Measurements from ENCODE around the gene VTI1A. TPM values are rescaled to one million over a fixed set of nuclear protein-coding genes. Genes with fewer than 3 reads are reported as not detected.
"Not testable (repeated sequence)": the region's sequence is repeated elsewhere in the genome, so short reads cannot be mapped to it uniquely, and the experiment has no call there.

VTI1A gene
- total RNA-seq, 1 donor from 2014 or later: 29.7 TPM

DNA sequence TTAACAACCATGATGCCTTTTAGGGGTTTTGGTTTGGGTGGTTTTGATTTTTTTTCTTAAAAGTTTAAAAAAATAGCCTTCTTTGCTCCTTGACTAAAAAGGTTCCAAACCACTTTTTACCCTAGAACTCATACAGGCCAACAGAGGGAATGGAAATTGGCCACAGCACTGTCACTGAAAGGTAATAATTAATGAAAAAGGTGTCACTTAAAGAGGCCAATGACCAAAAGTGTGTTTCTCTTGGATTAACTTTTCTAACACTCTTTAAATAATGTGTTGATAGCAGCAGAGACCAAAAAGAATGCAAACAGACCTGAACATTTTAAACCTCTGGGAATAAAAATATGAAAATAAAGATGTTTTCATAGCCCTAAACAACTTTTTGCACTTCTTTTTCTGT, 282.0 kb downstream of the VTI1A start:
- DNase-seq: no peak
- no peak for ATAC-seq
- H3K9me3 ChIP-seq: no peaks in the 10 kb centered on the region

DNA sequence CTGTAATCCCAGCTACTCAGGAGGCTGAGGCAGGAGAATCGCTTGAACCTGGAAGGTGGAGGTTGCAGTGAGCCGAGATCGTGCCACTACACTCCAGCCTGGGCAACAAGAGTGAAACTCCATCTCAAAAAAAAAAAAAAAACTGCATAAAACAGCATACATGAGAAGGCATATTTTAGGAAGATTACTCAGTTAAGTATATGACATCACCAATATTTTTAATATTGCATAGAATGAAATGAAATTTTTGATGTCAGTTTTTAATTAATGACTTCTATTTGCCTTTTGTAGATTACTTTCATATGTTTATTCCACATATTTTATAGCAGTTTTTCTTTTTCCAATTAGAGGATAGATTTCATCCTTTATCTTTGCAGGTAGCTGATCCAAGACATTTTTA, 284.4 kb downstream of the VTI1A start:
- DNase-seq; intact Hi-C loops (cut with DNase I); H3K36me3 ChIP-seq; H3K27ac ChIP-seq; H3K9me3 ChIP-seq; ATAC-seq; H3K4me3 ChIP-seq; H3K4me1 ChIP-seq; H3K27me3 ChIP-seq: not testable (repeated sequence)

More for the DNA sequence above, 282.0 kb downstream of the VTI1A start:
- H3K36me3 ChIP-seq: no peaks in the 10 kb centered on the region
- TF ChIP-seq, protein P1, sequence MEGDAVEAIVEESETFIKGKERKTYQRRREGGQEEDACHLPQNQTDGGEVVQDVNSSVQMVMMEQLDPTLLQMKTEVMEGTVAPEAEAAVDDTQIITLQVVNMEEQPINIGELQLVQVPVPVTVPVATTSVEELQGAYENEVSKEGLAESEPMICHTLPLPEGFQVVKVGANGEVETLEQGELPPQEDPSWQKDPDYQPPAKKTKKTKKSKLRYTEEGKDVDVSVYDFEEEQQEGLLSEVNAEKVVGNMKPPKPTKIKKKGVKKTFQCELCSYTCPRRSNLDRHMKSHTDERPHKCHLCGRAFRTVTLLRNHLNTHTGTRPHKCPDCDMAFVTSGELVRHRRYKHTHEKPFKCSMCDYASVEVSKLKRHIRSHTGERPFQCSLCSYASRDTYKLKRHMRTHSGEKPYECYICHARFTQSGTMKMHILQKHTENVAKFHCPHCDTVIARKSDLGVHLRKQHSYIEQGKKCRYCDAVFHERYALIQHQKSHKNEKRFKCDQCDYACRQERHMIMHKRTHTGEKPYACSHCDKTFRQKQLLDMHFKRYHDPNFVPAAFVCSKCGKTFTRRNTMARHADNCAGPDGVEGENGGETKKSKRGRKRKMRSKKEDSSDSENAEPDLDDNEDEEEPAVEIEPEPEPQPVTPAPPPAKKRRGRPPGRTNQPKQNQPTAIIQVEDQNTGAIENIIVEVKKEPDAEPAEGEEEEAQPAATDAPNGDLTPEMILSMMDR (IDR thresholded peaks at IDR 0.05): no peak
- H3K27ac ChIP-seq: no peak overlapping the region
- H3K4me3 ChIP-seq: no peak overlapping the region
- H3K27me3 ChIP-seq: no peaks in the 10 kb centered on the region
- H3K4me1 ChIP-seq: no peaks in the 10 kb centered on the region
- intact Hi-C loops (cut with DNase I): no loop called here

DNA sequence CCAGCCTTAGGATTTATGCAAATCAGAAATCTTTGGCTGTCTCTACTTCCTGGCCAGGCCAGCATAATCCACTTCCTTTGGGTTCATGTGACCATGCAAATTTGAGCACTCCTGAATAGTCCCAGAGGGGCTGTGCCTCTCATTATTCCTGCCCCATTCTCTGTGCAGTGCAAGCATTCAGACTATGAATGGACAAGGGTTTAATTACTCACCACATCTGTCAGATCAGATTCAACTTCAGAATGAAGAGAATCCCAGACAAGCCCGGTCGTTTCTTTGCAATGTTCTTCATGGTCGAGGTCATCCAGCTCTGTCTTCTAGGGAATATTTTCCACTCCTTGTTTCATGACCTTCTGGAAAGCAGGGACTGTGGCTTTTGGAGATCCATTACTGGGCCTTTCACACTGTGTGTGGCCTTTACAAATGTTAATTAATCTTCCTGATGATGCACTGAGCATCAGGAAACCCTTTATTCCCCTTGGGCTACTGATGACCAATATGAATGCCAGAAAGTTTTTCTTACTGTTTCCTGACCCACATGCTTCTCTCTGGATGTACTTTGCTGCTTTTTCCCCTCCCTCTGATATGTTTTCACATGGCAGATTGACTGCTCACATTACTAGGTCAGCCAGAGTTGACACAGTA, 285.4 kb downstream of the VTI1A start:
- no peaks in the 10 kb centered on the region for H3K4me1 ChIP-seq
- no peaks in the 10 kb centered on the region for H3K27me3 ChIP-seq
- TF ChIP-seq, protein P1 (IDR thresholded peaks at IDR 0.05): no peak
- no peak overlapping the region for H3K4me3 ChIP-seq
- DNase-seq (no peak), ATAC-seq (no peak)
- H3K9me3 ChIP-seq: no peaks in the 10 kb centered on the region
- no peaks in the 10 kb centered on the region for H3K36me3 ChIP-seq
- no peak overlapping the region for H3K27ac ChIP-seq
- intact Hi-C loops (cut with DNase I): no loop called here

DNA sequence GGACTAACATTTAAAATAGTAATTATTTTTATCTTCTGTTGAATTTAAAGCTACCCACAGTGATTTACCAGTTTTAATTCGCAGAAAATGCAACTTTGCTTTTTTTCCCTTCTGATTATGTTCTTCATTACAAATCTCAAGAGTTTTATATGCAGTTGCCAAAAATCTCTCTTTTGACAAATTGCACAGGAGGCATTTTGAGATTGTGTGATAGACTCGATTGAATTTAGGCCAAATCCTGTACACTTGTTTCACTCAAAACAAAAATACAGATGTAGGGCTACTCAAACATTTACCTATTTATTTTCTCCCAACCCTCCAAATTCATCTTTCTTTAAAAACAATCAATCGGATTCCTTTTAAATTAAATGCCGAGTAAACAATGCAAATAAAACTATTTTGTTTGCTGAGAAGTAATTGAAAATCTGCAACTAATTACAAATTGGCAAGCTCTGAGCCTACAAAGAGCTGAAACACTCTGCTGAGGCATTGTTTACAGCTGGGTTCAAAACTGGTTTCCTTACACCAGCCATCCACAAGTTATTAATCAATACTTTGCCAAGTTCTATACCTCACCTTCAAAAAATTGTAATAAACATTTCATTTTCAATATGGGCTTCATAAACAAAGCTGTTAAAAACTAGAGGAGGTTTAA, 288.2 kb downstream of the VTI1A start:
- no peaks in the 10 kb centered on the region for H3K4me1 ChIP-seq
- TF ChIP-seq, protein P1 (IDR thresholded peaks at IDR 0.05): no peak
- no peak overlapping the region for H3K27ac ChIP-seq
- DNase-seq: no peak
- no peak for ATAC-seq
- no peak overlapping the region for H3K4me3 ChIP-seq
- intact Hi-C loops (cut with DNase I): no loop called here
- H3K9me3 ChIP-seq: no peaks in the 10 kb centered on the region
- H3K36me3 ChIP-seq: no peaks in the 10 kb centered on the region
- no peaks in the 10 kb centered on the region for H3K27me3 ChIP-seq

DNA sequence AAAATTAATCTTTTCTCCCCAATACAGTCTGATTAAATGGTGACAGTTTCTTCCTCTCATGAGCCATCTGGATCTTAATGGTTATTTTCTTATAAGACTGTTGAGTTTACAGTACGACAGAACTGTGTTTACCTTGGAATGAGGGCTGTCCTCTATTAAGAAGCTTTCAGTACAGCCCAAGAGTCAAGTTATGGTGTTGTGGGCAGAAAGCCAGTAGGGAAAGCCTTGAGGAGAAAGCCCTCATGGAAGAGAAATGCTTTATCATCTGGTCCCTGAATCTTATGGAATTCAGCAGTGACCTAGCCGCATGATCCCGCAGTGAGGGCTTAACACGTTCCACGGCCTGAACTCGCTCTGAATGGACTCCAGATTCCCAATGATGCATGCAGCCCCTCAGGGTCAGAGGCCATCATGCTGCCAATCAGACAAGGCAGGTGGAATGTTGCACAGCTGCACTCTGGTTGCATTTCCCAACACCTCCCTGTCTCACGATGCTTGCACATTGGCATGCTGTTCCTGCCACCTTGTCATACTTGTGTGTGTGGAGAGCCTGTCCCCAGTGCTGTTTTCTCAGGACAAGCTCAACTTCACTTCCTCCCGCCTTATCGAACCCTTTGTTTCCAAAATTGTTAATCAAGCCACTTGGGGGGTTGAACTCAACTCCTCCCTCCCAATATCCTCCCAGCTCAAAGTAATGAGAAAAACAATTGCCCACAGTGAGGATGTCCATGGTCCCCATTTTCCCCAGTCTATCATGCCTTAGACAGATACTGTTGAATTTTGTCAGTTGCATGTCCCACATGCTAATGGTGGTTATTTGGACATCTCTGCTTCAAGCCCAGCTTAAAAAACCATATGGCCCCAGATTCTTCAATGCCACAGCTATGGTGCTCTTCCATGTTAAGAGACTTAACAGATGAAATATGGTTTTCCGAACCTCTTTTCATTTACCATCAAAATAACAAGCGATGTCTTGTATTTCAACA, 291.9 kb downstream of the VTI1A start:
- ATAC-seq: no peak

More for the DNA sequence above, 291.9 kb downstream of the VTI1A start:
- no peaks in the 10 kb centered on the region for H3K27me3 ChIP-seq
- intact Hi-C loops (cut with DNase I): no loop called here
- H3K27ac ChIP-seq: no peak overlapping the region
- H3K4me1 ChIP-seq: peaks cover 17% of the 10 kb centered on the region
- no peaks in the 10 kb centered on the region for H3K36me3 ChIP-seq
- H3K4me3 ChIP-seq: no peak overlapping the region
- TF ChIP-seq, protein P1 (IDR thresholded peaks at IDR 0.05): no peak
- H3K9me3 ChIP-seq: no peaks in the 10 kb centered on the region
- no peak for DNase-seq

Data from upper lobe of right lung (tissue), 1 donor.